K562 (cell line): Measurements from ENCODE around the gene RPS10. TPM values are rescaled to one million over a fixed set of nuclear protein-coding genes. Genes with fewer than 3 reads are reported as not detected.

ENCODE experiments used
- ATAC-seq: fragments of 200-7000 bp; cut with Tn5 transposase; 3 replicates; pipeline ENCODE4 v1.9.1; 2020; ENCODE audit warnings: moderate library complexity
- BruUV-seq: library from RNA; stranded (reverse); fragments of 400-500 nt; replicated peaks from 2 replicates; lab custom pipeline; 2021; lab: Mats Ljungman, UMichigan
- CTCF ChIA-PET: fragments of 300-600 bp; formaldehyde crosslinking; extraction: SDS; loops from one replicate; lab custom pipeline; 2021; ENCODE audit warnings: low intra/inter-chr PET ratio; lab: Yijun Ruan, JAX
- POLR2A ChIA-PET: fragments of 300-600, 350-650 bp; sonication (Branson Sonifier 250); formaldehyde crosslinking; extraction: SDS; loops from one replicate; lab custom pipeline; 2021; ENCODE audit warnings: antibody characterized with exemption, inconsistent platforms; lab: Yijun Ruan, JAX
- DNase-seq, 4 experiments: peaks; one replicate each; pipeline versions ENCODE4 v3.0.0 to v3.0.0-alpha.2; 2011 to 2018; ENCODE audit warnings: low spot score in 3 of 4, mixed read lengths in 3 of 4; ENCODE audit errors: extremely low read depth in 1 of 4
- FAIRE-seq: peaks from 2 replicates; lab custom pipeline; 2011; peaks lifted over from hg19 to GRCh38; lab: Jason Lieb, UNC
- H2AFZ ChIP-seq: 2 replicates; pipeline ENCODE4 v1.6.0; 2011; ENCODE audit warnings: low read depth, low read length, control low read depth, inconsistent platforms
- H3K27ac ChIP-seq: fragments of 200-600 bp; 3 replicates; pipeline ENCODE4 v1.8.0; 2011; ENCODE audit warnings: low read depth, mild to moderate bottlenecking, control low read depth, inconsistent platforms, low read length, moderate library complexity, mixed read lengths; ENCODE audit errors: extremely low read depth
- H3K27me3 ChIP-seq, 2 experiments: fragments of 300-600 bp in 1 of 2; 2 replicates in 1 of 2; 3 replicates in 1 of 2; pipeline versions ENCODE4 v1.6.0 to v1.8.0; 2011; ENCODE audit warnings: inconsistent platforms in 2 of 2, low read length in 2 of 2, mild to moderate bottlenecking in 1 of 2, mixed read lengths in 1 of 2, moderate library complexity in 1 of 2; ENCODE audit not compliant: control insufficient read depth in 2 of 2, insufficient read depth in 2 of 2
- H3K36me3 ChIP-seq: fragments of 300-600 bp; 3 replicates; pipeline ENCODE4 v1.8.0; 2011; ENCODE audit warnings: mild to moderate bottlenecking, low read length, inconsistent platforms; ENCODE audit not compliant: control insufficient read depth, insufficient read depth
- H3K4me1 ChIP-seq, 2 experiments: fragments of 200-600 bp in 1 of 2; replicated peaks in 1 of 2; 2 replicates in 1 of 2; 3 replicates in 1 of 2; pipeline versions ENCODE4 v1.5.1 to v1.8.0; 2011; ENCODE audit warnings: inconsistent platforms in 2 of 2, low read length in 2 of 2, mild to moderate bottlenecking in 1 of 2, mixed read lengths in 1 of 2, moderate library complexity in 1 of 2; ENCODE audit not compliant: control insufficient read depth in 2 of 2, insufficient read depth in 2 of 2
- H3K4me2 ChIP-seq: 2 replicates; pipeline ENCODE4 v1.6.1; 2011; ENCODE audit warnings: low read length, control low read depth, inconsistent platforms, mixed read lengths; ENCODE audit not compliant: insufficient read depth
- H3K4me3 ChIP-seq: fragments of 200-600 bp; sonication (generic), shearing (Covaris generic); 2 replicates; pipeline ENCODE4 v1.5.1; 2016; ENCODE audit warnings: control low read depth, inconsistent platforms
- H3K79me2 ChIP-seq: fragments of 200-600 bp; 3 replicates; pipeline ENCODE4 v1.8.0; 2011; ENCODE audit warnings: low read length, inconsistent platforms; ENCODE audit not compliant: control insufficient read depth, insufficient read depth
- H3K9ac ChIP-seq, 2 experiments: 2 replicates each; pipeline versions ENCODE4 v1.6.0 to v1.6.1; 2011; ENCODE audit warnings: low read depth in 2 of 2, low read length in 2 of 2, control low read depth in 1 of 2, inconsistent platforms in 1 of 2, mild to moderate bottlenecking in 1 of 2, mixed read lengths in 1 of 2; ENCODE audit not compliant: insufficient read depth in 1 of 2
- H3K9me1 ChIP-seq: one replicate; pipeline ENCODE4 v1.6.0; 2011; ENCODE audit warnings: inconsistent platforms, mild to moderate bottlenecking, low read length, moderate library complexity; ENCODE audit not compliant: control insufficient read depth, insufficient read depth
- H3K9me3 ChIP-seq: replicated peaks from 2 replicates; pipeline ENCODE4 v1.5.1; 2011; ENCODE audit warnings: low read depth, low read length, inconsistent platforms; ENCODE audit not compliant: control insufficient read depth, insufficient read depth
- H4K20me1 ChIP-seq: replicated peaks from 2 replicates; pipeline ENCODE4 v1.6.1; 2011; ENCODE audit warnings: low read length, inconsistent platforms, mixed read lengths; ENCODE audit not compliant: control insufficient read depth, insufficient read depth
- CBX1 ChIP-seq: sonication (generic); IDR thresholded peaks from 2 replicates; pipeline ENCODE4 v1.6.1; 2016; ENCODE audit warnings: antibody characterized with exemption, low read depth, mild to moderate bottlenecking
- CREB1 ChIP-seq, 2 experiments: sonication (generic) in 1 of 2; formaldehyde crosslinking in 1 of 2; IDR thresholded peaks; 2 replicates each; pipeline versions ENCODE4 v1.6.1 to v1.8.0; 2012 to 2022; ENCODE audit warnings: inconsistent platforms in 1 of 2, mild to moderate bottlenecking in 1 of 2, missing genetic modification reagents in 1 of 2, moderate library complexity in 1 of 2
- GABPB2 ChIP-seq: fragments of 250-450 bp; sonication (Bioruptor Pico); conservative IDR thresholded peaks from 2 replicates; pipeline ENCODE4 v1.5.1; 2021; ENCODE audit warnings: mild to moderate bottlenecking
- NCOA4 ChIP-seq: fragments of 450-650 bp; IDR thresholded peaks from 2 replicates; pipeline ENCODE4 v1.6.1; 2018; ENCODE audit warnings: mild to moderate bottlenecking; ENCODE audit not compliant: partially characterized antibody
- NFE2 ChIP-seq: IDR thresholded peaks from 2 replicates; pipeline ENCODE4 v1.6.1; 2014; ENCODE audit warnings: antibody characterized with exemption, low read depth
- PKNOX1 ChIP-seq: fragments of 450-650 bp; IDR thresholded peaks from 2 replicates; pipeline ENCODE4 v1.6.1; 2016
- POLR3G ChIP-seq: IDR thresholded peaks from 2 replicates; pipeline ENCODE4 v1.6.1; 2011; ENCODE audit not compliant: insufficient read length, insufficient replicate concordance; ENCODE audit errors: extremely low read depth
- TGIF2 ChIP-seq: sonication (generic); formaldehyde crosslinking; IDR thresholded peaks from 2 replicates; pipeline ENCODE4 v1.8.1; 2022; ENCODE audit warnings: mild to moderate bottlenecking, missing genetic modification reagents, moderate library complexity
- ZNF609 ChIP-seq: sonication (generic); formaldehyde crosslinking; IDR thresholded peaks from 2 replicates; pipeline ENCODE4 v1.8.1; 2023; ENCODE audit warnings: missing genetic modification reagents, mild to moderate bottlenecking, borderline replicate concordance
- WGBS: fragments of 100-300 bp; shearing (Covaris generic); methylation state at CpG from one replicate; pipeline ENCODE4 v1.1.6; 2016; ENCODE audit warnings: low coverage, mixed read lengths; ENCODE audit not compliant: insufficient coverage; ENCODE audit errors: missing lambda C conversion rate; 5-methylcytosine and 5-hydroxymethylcytosine counted together
- in situ Hi-C: fragments of 300-500 bp; cut with MboI; formaldehyde crosslinking; loops from 4 replicates; pipeline ENCODE4 v1.15.0; 2018; ENCODE audit warnings: inconsistent platforms, mixed read lengths
- intact Hi-C: fragments of 100-400 bp; cut with micrococcal nuclease; formaldehyde crosslinking; loops from 2 replicates; pipeline ENCODE4 v1.14.2; 2022
- polyA plus RNA-seq, 8 experiments: library from polyadenylated mRNA; depleted of rRNA in 4 of 8; stranded (reverse) in 5 of 8; unstranded in 3 of 8; fragments of >200 nt; fragmentation: Nextera tagmentation in 2 of 8; fragmentation: Illumina TruSeq in 1 of 8; extraction: Ambion mirVana in 2 of 8; extraction: Trizol in 1 of 8; gene quantifications; 2 replicates each; pipeline versions ENCODE4 v1.2.1 to v1.2.3, GENCODE V29; 2011 to 2014; ENCODE audit warnings: inconsistent platforms in 1 of 8, missing spikeins in 1 of 8
- total RNA-seq, 7 experiments: library from RNA; depleted of rRNA in 6 of 7; stranded (reverse); fragments of >200 nt in 6 of 7; fragmentation: Illumina TruSeq in 2 of 7; extraction: Trizol in 2 of 7; gene quantifications; 2 replicates each; pipeline versions ENCODE4 v1.2.1 to v1.2.3, GENCODE V29; 2011 to 2021; ENCODE audit warnings: low replicate concordance in 1 of 7

The RPS10 gene
- total and polyA plus RNA-seq, 9 of the 15 experiments (the other 6 are each of a cell fraction or from before 2014, with no cell fraction given): 2,680 to 5,251 (median 3,876) TPM

- H3K4me2 ChIP-seq: no peak overlapping the region
- peaks cover 5% of the 10 kb centered on the region for H4K20me1 ChIP-seq
- H3K79me2 ChIP-seq: peaks cover 99% of the 10 kb centered on the region
- H3K27ac ChIP-seq: peak overlapping the region; percentile 24; the same call in 2 of the 3 replicates
- no peak for ATAC-seq
- DNase-seq: no peak
- BruUV-seq: no TSS peak
- no peak overlapping the region for H3K4me3 ChIP-seq
- no peaks in the 10 kb centered on the region for H3K9me1 ChIP-seq
- intact Hi-C loops (no loop called here), in situ Hi-C loops (no loop called here)
- no peaks in the 10 kb centered on the region for H3K9me3 ChIP-seq
- peaks cover 5 to 19% of the 10 kb centered on the region in 2 experiments; a peak in 3 of 5 replicates for H3K4me1 ChIP-seq
- TF ChIP-seq TGIF2 (CRISPR knock-in tag): no peak
- TF ChIP-seq NCOA4: no peak
- no peak for TF ChIP-seq CBX1
- TF ChIP-seq ZNF609 (CRISPR knock-in tag): no peak
- TF ChIP-seq CREB1 (IDR thresholded peaks at IDR 0.05): no peak
- TF ChIP-seq CREB1 (CRISPR knock-in tag; IDR thresholded peaks at IDR 0.05): no peak
- no peak for TF ChIP-seq POLR3G
- no peak for TF ChIP-seq GABPB2
- TF ChIP-seq NFE2: 0 out of 2 replicates have a peak, but pooled peaks have one; percentile 16
- TF ChIP-seq PKNOX1: peak; percentile 49
- H3K27me3 ChIP-seq: no peaks in the 10 kb centered on the region
- ChIA-PET POLR2A (interaction anchor here (0.8 to 0.9 kb wide), 3 partner anchors 75 to 147 kb away, joined by 3 read pairs; partner anchors contain the start of gene HMGA1), CTCF (no interaction called here)
- peaks cover 47% of the 10 kb centered on the region; the same call in 2 of the 3 replicates for H3K36me3 ChIP-seq
- peak overlapping the region; percentile 1 to 8; a peak in 1 of 4 replicates for H3K9ac ChIP-seq
- FAIRE-seq: no peak
- H2AFZ ChIP-seq: no peak overlapping the region
- 50% methylated on average over 6 of the region's 6 CpGs for WGBS
Observed at GRCh38 chr6:34383656-34384320, 42.1 kb downstream of the RPS10 start.
